ENCODE measurements around the gene LGALS9. TPM values are rescaled to one million over a fixed set of nuclear protein-coding genes. Genes with fewer than 3 reads are reported as not detected.

The LGALS9 gene
- total and polyA plus RNA-seq, 2 experiments from 2014 or later, result 0.48 to 0.73 TPM

- Mint-ChIP-seq H3K4me1 (no peaks in the 10 kb centered on the region), H3K27ac (no peak overlapping the region), H3K9me3 (peaks cover 3% of the 10 kb centered on the region; the same call in 1 of the 3 replicates), H3K27me3 (ENCODE audit: insufficient read depth, low read depth, poor library complexity) (peaks cover 10% of the 10 kb centered on the region), H3K4me3 (no peak overlapping the region), H3K36me3 (ENCODE audit: low read depth) (no peaks in the 10 kb centered on the region; the same call in 2 of the 3 replicates)
- no peaks in the 10 kb centered on the region for H4K20me1 ChIP-seq (replicated peaks; ENCODE audit: insufficient read depth)
- H3F3A ChIP-seq (replicated peaks; ENCODE audit: low read depth), result no peaks in the 10 kb centered on the region
- H3K9me2 ChIP-seq (ENCODE audit: insufficient read depth), result no peaks in the 10 kb centered on the region
- H3K27me3 ChIP-seq (ENCODE audit: insufficient read depth), result no peaks in the 10 kb centered on the region
- no peaks in the 10 kb centered on the region for H3K4me1 ChIP-seq (ENCODE audit: insufficient read depth)
- no peak overlapping the region for H3K4me2 ChIP-seq
- H3K36me3 ChIP-seq (ENCODE audit: insufficient read depth), result no peaks in the 10 kb centered on the region
- TF ChIP-seq ETS1 (IDR thresholded peaks at IDR 0.05) (no peak), EZH2 (IDR thresholded peaks at IDR 0.05; ENCODE audit: low read depth, unreplicated experiment) (no peak), POLR2AphosphoS5 (IDR thresholded peaks at IDR 0.05; ENCODE audit: low read depth) (no peak), ZNF462 (CRISPR knock-in tag; IDR thresholded peaks at IDR 0.05) (no peak), ZNF331 (CRISPR knock-in tag; IDR thresholded peaks at IDR 0.05; ENCODE audit: low read depth) (no peak), EZH2phosphoT487 (IDR thresholded peaks at IDR 0.05; ENCODE audit: unreplicated experiment) (no peak), ZNF114 (CRISPR knock-in tag; IDR thresholded peaks at IDR 0.05) (no peak), JUNB (IDR thresholded peaks at IDR 0.05; ENCODE audit: unreplicated experiment) (no peak), CTCF (conservative IDR thresholded peaks at IDR 0.05; ENCODE audit: low read depth in 2 of 2) (no peak), NANOG (IDR thresholded peaks at IDR 0.05; ENCODE audit: borderline replicate concordance) (no peak), CREB1 (CRISPR knock-in tag; IDR thresholded peaks at IDR 0.05; ENCODE audit: low read depth) (no peak)
- H3K27ac ChIP-seq (ENCODE audit: low read depth), result no peak overlapping the region
- H3K4me3 ChIP-seq, result no peak overlapping the region
- H2AFZ ChIP-seq, result no peak overlapping the region
- ATAC-seq (no peak), DNase-seq (ENCODE audit: low spot score) (no peak)
- H3K79me2 ChIP-seq (replicated peaks; ENCODE audit: insufficient read depth), result no peaks in the 10 kb centered on the region
Measured at GRCh38 chr17:27667656-27668487, 36.9 kb downstream of the LGALS9 start.
